ENCODE results near the gene ASIC2.

GRCh38 chr17:33201283-33201682, 91.8 kb downstream of the ASIC2 start:
- TF ChIP-seq CTCF (IDR thresholded peaks at IDR 0.05; ENCODE audit: insufficient read depth, low read length) (no peak), POLR2AphosphoS5 (IDR thresholded peaks at IDR 0.05; ENCODE audit: low read depth) (no peak), REST (IDR thresholded peaks at IDR 0.05; ENCODE audit: insufficient replicate concordance, low read depth) (no peak)

Measured in HL-60 (cell line).